GM18868 (cell line): ENCODE measurements around the gene MRPL24.
"Not testable (repeated sequence)": the region's sequence is repeated elsewhere in the genome, so short reads cannot be mapped to it uniquely, and the experiment has no call there.

Source experiments
- ATAC-seq: cut with Tn5 transposase; IDR thresholded peaks from one replicate; pipeline ENCODE4 v1.9.1; 2021; ENCODE audit warnings: mild to moderate bottlenecking, moderate library complexity; ENCODE audit not compliant: unreplicated experiment

Gene MRPL24

DNA sequence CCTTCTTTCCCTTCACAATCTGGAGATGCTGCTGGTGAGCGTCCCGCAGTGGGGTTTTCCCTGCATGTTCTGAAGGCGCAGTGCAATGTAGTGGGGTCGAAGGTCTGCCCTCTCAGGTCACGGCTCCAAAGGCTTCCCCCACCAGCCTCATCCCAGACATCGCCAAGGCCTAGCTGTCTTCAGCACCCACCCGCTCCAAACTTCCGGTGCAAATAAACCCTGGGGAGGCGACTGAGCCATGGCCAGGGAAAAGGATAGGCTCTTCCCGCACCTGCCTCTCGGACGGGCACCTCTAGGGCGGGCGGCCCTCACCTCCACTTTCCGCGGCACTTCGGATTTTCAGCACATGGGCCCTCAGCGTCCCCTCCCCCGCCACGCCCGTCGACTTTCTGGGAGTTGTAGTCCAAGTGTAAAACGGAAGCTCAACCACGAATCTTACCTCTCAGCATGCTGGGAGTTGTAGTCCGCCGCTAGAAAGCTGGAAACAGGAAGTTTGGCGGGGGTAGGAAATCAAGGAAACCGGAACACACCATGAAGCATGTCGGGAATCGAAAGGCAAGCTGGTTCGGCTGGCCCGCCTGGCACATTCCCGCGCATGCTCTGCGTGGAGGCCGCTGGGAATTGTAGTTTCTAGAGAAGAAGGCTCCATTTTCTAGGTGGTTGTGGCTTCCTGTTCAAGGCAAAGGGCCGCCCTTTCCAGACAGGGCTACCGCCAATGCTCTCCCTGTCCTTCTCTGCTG is at the start of gene MRPL24:
Gene MRPL24 (minus strand): TSS at position 348 of the 740 bp plus-strand sequence. CDS start 2,384 bp downstream, outside the sequence.
- peak; percentile 85 for ATAC-seq

DNA sequence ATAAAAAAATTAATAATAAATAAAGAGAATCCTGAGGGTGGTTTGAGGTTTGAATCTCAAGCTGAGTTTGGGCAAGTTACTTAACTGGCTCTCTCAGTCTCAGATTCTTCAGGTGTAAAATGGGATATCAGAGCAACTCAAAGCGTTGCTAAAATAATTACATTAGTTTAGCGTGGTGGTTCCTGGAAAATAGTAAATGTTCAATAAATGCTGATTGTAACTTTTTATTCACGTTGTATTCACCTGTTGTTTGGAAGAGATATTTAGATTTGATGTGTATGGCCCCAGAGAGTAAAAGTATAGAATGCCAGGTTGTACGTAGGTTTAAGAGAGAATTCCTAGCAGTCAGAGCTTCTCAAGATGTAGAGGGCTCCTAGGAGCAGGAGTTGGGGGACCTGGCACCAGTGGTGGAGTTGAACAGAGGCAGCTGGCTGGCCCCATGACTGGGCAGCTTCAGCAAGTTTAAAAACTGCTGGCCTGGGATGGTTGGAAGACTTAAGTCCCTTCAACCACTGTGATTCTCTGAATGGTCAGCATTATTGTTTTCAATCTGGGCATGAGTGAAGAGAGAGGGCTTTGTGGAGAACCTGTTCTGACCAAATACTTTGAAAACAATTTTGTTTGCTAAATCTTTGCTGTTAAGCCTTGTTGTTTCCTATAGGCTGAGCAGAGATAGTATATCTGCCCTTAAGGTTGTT is 48.9 kb upstream of the MRPL24 start:
- ATAC-seq: no peak

- ATAC-seq: no peak
These were observed 47.2 kb upstream of the MRPL24 start for GRCh38 chr1:156788136-156788535.

DNA sequence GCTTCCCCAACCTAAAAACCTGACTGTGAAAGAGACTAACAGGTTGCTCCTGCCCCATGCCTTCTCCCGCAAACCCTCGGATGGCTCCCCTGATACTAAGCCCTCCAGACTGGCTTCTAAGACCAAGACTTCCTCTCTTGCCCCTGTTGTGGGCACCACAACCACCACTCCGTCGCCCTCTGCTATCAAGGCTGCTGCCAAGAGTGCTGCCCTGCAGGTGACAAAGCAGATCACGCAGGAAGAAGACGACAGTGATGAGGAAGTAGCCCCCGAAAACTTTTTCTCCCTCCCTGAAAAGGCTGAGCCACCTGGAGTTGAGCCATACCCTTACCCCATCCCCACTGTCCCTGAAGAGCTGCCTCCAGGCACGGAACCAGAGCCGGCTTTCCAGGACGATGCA is 45.8 kb upstream of the MRPL24 start:
- ATAC-seq: no peak

- ATAC-seq: no peak
These were observed 44.6 kb upstream of the MRPL24 start for GRCh38 chr1:156785458-156785857.

DNA sequence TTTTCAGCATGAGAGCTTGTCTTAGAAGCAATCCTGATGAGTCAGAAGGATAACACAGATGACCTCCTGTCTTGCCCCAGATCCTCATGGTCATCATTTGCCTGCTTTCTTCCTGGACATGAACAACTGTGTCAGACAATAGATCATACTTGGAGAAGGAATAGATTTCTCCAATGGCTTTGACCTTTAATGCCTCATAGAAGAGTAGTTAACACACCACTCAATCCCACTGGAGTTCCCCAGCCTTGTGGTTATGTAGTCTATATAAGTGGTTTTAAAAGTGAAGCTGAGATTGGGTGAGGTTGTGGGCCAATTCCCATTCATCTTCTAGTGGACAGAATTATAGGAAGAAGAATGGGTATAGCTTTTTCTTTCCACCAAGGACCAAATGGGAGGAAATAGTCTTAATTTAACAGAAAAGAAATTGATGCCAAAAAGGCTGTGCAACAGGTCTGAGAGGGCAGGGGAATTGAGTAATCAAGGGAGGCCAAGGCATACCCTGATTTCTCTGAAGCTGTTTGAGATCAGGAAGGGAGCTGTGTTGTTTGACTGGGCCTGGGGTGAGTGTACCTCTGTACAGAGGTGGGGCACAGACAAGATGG is 40.8 kb upstream of the MRPL24 start:
- no peak for ATAC-seq

DNA sequence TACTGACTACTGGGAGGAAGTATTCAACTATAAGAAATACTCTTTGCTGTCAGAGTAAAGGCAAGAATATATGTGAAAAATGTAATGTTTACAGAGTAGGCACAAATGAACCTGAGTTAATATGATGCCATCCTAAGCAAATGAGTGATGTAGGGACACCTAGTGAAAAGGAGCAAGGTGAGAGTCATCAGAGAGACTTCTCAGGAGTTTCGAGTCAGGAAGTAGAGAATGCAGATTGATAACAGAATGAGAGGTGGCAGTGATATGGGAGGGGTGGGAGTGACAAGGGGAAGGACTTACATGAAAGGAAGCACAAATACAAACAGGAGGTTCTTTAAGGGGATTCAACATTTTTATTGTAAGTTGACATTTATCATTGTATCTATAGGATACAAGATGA is 36.7 kb upstream of the MRPL24 start:
- no peak for ATAC-seq

DNA sequence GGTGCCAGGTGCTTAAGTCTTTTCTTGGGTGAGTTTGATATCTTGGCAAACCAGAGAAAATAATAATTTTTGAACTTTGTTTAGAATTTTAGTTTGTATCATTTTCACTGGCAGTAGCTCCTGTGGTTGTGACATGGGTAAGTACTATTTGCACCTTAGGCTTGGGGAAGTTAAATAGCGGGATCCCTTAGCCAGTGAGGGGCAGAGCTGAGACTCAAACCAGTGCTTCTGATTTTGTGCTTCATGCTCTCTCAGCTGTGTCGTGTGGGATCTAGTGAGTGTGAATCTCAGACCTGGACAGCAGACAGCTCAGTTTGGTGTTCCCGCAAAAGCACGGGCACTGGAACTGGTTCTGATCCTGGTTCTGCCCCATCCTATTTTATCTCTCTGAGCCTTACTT is 36.1 kb upstream of the MRPL24 start:
- ATAC-seq: no peak

DNA sequence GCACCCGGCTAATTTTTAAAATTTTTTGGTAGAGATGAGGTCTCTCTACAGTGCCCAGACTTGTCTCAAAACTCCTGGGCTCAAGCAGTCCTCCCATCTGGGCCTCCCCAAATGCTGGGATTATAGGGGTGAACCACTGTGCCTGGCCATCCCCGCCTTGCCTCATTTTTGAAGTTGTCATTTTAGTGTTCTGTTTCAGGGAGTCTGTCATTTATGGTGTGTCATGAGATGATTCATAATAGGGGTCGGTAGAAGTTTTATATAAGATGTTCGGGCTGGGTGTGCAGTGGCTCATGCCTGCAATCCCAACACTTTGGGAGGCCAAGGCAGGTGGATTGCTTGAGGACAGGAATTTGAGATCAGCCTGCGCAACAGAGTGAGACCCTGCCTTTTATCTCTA is 34.9 kb upstream of the MRPL24 start:
- ATAC-seq: no peak

- no peak for ATAC-seq
These were observed 32.7 kb upstream of the MRPL24 start for GRCh38 chr1:156773607-156774006.

- ATAC-seq: no peak
These were observed 32.0 kb upstream of the MRPL24 start for GRCh38 chr1:156772728-156773497.

DNA sequence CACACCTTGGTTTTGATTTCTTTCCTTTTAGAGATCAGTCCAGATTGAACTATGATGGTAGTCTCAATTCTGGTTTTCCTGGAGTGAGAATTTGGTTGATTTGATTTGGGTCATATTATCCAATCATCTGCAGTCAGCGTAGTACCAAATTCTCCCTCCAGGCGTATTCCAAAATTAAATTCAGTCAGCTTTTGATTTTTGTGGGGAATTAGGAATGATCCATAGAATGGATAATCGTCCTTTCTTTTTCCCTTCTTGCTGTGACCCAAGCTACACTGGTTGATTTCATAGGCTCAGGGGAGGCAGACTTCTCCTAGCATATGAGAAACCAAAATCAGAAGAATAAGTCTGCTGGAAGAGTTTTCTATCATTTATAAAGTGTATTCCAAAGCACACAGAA is 31.3 kb upstream of the MRPL24 start:
- ATAC-seq: no peak

- no peak for ATAC-seq
These were observed 27.9 kb upstream of the MRPL24 start for GRCh38 chr1:156768610-156769295.

DNA sequence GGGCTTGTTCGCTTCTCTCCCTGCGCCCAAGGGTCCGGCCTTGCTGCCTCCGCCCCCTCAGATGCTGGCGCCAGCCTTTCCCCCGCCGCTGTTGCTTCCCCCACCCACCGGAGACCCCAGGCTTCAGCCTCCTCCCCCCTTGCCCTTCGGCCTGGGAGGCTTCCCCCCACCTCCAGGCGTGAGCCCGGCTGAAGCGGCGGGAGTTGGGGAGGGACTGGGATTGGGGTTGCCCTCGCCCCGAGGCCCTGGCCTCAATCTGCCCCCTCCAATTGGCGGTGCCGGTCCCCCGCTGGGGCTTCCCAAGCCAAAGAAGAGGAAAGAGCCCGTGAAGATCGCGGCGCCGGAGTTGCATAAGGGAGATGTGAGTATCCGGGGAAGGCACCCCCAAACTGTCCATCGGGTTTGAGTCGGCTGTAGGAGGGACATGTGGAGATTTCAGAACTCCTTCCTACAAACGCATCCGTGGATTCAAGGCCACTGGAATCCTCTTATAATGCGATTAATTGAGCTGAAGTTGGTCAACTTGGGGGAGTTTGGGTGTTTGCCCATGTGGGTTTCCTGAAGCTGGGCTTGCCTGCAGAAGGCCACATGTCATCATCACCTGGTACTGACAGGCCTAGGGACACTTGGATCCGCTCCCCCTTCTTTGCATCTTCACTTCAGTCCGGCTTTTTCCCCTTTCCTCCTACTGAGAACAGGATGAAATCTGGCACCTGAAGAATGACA is 27.2 kb upstream of the MRPL24 start:
- peak; percentile 2 for ATAC-seq

GRCh38 chr1:156767101-156767878 is 26.4 kb upstream of the MRPL24 start, which contains the start of gene PRCC:
Gene PRCC, plus strand, starts transcription at chr1:156767535. Its CDS starts 237 bp downstream, at chr1:156767772.
- ATAC-seq: peak; percentile 93

- ATAC-seq: peak; percentile 18
These were observed 25.6 kb upstream of the MRPL24 start for GRCh38 chr1:156766298-156767100.

DNA sequence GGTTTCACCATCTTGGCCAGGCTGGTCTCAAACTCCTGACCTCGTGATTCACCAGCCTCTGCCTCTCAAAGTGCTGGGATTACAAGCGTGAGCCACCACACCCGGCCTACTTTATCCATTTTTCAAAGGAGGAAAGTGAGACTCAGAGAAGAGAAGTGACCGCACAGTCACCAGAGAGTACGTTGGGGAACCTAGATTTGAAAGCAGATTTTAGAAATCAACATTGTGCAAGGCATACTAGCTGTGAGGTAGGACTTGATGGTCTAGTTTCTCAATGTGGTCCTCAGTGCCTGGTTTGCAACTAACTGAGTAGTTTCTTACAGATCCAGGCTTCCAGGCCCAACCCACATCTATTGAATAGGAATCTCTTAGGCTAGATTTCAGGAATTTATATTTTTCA is 24.8 kb upstream of the MRPL24 start:
- ATAC-seq: no peak

- ATAC-seq: not testable (repeated sequence)
These were observed 24.2 kb upstream of the MRPL24 start for GRCh38 chr1:156765136-156765535.

- ATAC-seq: no peak
These were observed 19.9 kb upstream of the MRPL24 start for GRCh38 chr1:156760796-156761104.
